ENCODE data around the gene XPO6.

The XPO6 gene

DNA sequence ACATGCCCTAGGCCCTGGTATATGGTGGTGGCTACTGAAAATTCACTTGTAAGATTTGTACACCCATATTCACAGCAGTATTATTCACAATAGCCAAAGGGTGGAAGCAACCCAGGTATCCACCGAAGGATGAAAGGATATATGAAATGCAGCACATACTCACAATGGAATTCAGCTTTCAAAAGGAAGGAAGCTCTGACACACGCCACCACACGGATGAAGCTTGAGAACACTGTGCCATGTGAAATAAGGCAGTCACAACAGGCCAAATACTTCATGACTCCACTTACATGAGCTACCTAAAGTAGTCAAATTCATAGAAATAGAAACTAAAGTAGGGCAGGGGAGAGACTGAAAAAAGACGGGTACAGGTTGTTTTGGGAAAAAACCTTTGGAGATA, 2.9 kb downstream of the XPO6 start:
- no peak for DNase-seq

GRCh38 chr16:28208131-28208530, 3.6 kb downstream of the XPO6 start:
- no peak for DNase-seq

DNA sequence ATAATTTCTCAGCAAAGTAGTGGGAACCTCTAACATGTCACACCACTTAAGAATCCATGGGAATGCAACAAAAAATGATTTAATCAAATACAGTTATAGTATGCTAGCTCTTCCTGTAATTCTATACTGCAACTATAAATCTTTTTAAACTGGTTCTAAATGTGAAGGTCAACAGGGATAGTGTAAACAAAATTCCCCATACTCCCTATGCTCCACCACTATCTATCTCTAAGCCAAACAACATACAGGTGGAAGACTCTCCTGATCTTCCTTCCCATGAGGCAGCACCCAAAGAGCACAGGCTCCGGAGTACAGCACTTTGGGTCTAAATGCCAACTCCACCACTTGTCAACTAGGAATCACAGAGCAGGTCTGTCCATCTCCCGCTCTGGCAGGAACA, 4.4 kb downstream of the XPO6 start:
- DNase-seq, result no peak

DNA sequence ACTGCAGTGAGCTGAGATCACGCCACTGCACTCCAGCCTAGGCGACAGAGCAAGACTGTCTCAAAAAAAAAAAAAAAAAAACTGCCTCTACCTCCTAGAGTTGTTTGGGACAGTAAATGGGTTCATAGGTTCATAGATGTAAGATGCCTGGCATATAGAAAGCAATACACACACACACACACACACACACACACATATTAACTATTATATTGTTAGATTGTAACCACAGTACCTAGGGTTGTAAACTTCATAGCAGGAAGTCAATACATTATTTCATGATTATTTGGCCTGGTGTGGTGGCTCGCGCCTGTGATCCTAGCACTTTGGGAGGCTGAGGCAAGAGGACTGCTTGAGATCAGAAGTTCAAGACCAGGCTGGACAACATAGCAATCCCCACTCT, 5.8 kb downstream of the XPO6 start:
- no peak for DNase-seq

DNA sequence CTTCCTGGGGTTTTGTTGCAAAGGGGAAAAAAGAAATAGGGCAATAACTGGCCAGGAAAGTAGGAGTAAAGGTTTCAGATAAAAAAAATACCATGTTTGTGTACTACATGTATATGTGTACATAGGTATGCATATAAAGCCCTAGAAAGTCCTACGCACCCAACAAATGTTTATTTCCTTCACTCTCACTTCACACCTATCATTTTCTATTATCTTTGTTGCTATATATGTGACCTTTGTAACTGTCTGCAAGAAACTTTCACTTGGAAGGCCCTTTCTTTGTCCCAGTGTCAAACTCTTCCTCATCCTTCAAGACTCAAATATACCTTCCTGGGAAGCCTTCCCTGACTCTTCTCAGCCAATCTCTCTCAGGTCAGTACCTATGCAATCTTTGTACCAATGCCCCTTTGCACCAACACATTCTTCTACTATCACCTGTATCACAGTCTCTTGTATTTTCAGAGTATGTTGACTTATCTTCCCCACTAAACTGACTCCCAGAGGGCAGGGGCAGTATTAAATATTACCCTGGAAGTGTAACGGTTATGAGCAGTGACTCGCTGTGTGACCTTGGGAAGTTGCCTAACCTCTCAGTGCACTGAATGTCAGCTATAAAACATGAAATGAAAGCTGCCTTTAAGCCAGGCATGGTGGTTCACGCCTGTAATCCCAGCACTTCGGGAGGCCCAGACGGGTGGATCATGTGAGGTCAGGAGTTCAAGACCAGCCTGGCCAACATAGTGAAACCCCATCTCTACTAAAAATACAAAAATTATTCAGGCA, 6.5 kb downstream of the XPO6 start:
- DNase-seq, result no peak

- no peak for DNase-seq
These were observed 7.1 kb downstream of the XPO6 start for GRCh38 chr16:28204622-28205021.

DNA sequence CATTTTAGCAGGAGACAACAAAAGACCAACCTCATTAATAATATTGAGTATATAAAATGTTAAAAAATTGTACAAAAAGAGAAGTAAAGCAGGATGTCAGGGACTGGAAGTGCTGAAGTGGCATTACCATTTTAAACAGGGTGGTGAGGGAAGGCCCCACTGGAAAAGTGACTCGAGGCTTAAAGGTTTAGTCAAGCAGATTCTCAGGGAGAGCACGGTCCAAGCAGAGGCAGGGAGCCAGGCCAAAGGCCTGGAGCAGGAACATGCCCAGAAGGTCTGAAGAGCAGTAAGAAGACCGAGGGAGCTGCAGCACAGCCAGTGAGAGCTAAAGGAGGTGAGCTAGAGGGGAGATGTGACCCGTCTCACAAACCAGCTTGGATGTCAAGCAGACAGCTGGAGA, 7.6 kb downstream of the XPO6 start:
- no peak for DNase-seq

DNA sequence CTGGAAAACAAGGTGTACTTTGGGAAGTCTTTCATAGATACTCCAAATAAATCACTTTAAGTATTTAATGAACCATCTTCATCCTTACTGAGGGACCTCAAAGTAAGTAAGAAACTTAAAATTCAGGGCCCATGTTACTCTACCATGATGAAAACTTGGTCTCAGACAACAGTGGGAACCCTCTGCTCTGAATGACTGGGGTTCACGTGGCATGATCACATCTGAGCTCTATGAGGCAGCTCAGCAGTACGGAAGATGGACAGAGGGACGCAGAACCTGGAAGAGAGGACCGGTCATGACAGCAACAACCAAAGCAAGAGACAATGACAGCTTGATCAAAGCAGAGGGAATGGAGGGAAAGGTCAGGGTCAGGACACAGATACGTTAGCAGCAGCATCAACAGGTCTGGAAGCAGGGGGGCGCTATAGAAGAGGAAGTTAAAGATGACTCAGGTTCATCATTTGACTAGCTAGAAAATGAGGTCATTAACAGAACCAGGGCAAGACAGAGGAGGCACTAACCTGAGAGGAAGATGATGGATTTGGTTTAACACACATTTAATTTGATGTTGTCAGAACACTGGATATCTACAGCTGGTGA, 9.5 kb downstream of the XPO6 start:
- DNase-seq, result no peak

- no peak for DNase-seq
These were observed 11.1 kb downstream of the XPO6 start for GRCh38 chr16:28200661-28201060.

DNA sequence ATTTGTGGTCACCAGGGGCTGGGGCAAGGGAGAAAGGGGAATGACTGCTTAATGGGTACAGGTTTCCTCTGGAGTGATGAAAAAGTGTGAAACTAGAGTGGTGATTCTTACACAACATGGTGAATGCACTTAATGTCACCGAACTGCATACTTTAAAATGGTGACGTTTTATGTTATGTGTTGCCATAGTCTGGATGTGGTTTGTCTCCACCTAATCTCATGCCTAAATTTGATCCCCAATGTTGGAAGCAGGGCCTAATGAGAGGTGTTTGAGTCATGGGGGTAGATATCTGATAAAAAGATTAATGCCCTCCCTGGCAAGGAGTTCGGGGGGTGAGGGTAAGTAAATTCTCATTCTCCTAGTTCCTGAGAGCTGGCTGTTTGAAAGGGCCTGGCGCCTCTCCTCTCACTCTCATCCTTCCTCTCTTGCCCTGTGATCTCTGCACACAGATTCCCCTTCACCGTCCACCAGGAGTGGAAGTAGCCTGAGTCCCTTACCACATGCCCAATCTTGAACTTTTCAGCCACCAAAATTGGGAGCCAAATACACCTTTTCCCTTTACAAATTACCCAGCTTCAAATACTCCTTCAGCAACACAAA, 15.3 kb downstream of the XPO6 start:
- DNase-seq, result no peak

GRCh38 chr16:28195859-28196258, 15.9 kb downstream of the XPO6 start:
- no peak for DNase-seq

- DNase-seq, result peak; percentile 9
These were observed 18.0 kb downstream of the XPO6 start for GRCh38 chr16:28193530-28194423.

GRCh38 chr16:28192806-28193529, 18.8 kb downstream of the XPO6 start:
- DNase-seq, result peak; percentile 73

DNA sequence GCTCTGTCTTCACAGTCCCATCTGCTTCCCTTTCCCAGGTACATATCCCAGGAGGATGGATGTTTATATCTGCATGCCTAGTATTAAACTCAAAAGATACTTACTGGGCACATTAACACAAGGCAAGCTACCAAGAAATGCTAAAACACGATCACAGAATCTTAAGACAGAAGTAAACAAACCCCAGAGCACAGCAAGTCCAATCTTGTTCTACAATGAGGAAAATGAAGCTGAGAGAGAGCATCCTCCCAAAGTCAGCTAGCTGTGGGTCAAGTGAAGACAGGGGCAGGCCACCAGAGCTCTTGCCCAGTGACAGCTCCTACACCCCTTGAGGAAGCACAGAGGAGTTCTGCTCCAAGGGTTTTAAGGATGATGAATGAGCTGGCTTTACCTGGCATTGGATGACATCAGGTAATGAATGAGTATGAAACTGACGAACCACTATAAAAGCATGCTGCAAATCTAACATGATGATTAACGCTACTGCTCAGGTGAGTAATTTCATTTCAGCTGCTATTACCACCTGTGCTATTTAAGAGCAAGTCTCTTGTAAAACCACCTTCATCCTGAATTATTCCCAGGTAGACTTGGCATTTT, 20.3 kb downstream of the XPO6 start:
- no peak for DNase-seq

DNA sequence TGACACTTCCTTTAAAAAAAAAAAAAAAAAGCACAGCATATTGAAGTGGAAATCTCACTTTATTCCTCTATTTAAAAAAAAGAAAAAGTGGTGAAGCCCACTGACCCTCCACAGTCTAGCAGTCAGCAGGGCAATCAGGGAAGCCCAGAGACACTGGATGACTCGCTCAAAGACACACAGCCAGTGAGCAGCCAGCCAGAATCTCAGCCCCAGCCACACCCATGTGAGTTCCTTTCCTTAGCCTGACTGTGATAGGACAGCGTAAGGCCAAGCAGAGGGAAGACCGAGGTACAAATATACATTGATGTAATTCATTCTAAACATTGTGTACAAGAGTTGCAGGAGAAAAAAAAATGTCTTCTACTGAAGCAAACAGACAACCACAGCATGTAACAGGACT, 22.5 kb downstream of the XPO6 start:
- DNase-seq, result no peak

GRCh38 chr16:28188085-28188916, 23.5 kb downstream of the XPO6 start:
- no peak for DNase-seq

GRCh38 chr16:28187595-28188004, 24.2 kb downstream of the XPO6 start:
- DNase-seq, result no peak

GRCh38 chr16:28186752-28187151, 25.0 kb downstream of the XPO6 start:
- no peak for DNase-seq

DNA sequence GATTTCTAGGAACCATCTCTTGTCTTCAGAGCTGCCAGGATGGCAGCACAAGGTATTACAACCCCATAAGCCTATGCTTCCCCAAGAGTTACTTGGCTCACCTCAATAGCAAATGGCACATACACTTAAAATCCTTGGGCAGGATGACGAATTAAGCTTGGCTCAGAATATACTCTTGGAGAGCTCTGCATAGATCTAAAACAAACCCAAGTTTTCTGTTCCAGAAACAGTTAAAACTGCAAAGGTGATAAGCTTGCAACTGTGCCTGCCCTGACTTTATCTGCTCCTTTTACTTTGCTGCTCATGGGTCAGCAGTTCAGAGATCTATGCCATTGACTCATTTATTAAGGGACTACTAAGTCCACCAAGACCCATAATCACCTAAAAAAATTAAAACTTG, 26.1 kb downstream of the XPO6 start:
- DNase-seq, result no peak

- DNase-seq, result no peak
These were observed 27.1 kb downstream of the XPO6 start for GRCh38 chr16:28184625-28185024.

DNA sequence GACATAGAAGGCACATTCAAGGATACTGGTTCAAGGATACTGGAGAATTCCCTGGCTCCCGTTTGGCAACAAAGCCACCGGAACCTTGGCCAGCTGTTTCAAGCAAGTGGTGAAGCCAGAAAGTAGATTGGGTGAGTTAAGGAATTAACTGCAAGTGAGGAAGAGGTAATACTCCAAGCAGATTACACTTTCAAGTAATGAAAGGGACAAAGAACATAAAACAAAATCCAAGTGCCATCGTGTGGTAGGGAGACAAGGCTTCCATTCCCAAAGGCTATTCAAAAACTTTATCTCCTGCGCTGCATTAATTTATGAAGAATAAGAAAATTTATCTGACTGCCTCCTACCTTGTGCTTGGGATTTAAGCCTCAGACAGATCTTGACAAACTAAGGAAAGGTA, 27.8 kb downstream of the XPO6 start:
- no peak for DNase-seq

All from activated gamma-delta T cell treated with Interleukin-2 at 50 U/mL for 16 hours (primary cell).